Ureter (tissue), 1 donor: ENCODE results near the gene ABHD11. TPM values are rescaled to one million over a fixed set of nuclear protein-coding genes. Genes with fewer than 3 reads are reported as not detected.
"Not testable (repeated sequence)": the region's sequence is repeated elsewhere in the genome, so short reads cannot be mapped to it uniquely, and the experiment has no call there.

Experiments
- DNase-seq: peaks from one replicate; pipeline ENCODE4 v3.0.0-alpha.2; 2020; ENCODE audit warnings: low spot score
- total RNA-seq: library from RNA; stranded (reverse); gene quantifications from one replicate; pipeline ENCODE4 v1.2.4, GENCODE V29; 2023
- donor health status: DM: yes; HTN: yes; CAD: no.

Gene ABHD11
- total RNA-seq, 1 donor from 2014 or later: 47.7 TPM

GRCh38 chr7:73718905-73719805 is 19.4 kb downstream of the ABHD11 start, which contains the start of gene STX1A:
Gene STX1A (minus strand): TSS chr7:73719669. CDS start chr7:73719631, 38 bp downstream.
- DNase-seq: no peak

GRCh38 chr7:73718438-73718881 is 20.1 kb downstream of the ABHD11 start:
- no peak for DNase-seq

- DNase-seq: no peak
Observed at GRCh38 chr7:73717991-73718405, 20.6 kb downstream of the ABHD11 start.

- no peak for DNase-seq
Observed at GRCh38 chr7:73717025-73717807, 21.4 kb downstream of the ABHD11 start.

- no peak for DNase-seq
Observed at GRCh38 chr7:73716318-73716890, 22.2 kb downstream of the ABHD11 start.

GRCh38 chr7:73715648-73716317 is 22.8 kb downstream of the ABHD11 start:
- no peak for DNase-seq

GRCh38 chr7:73713319-73713718 is 25.3 kb downstream of the ABHD11 start:
- not testable (repeated sequence) for DNase-seq

- DNase-seq: no peak
Observed at GRCh38 chr7:73712773-73713172, 25.8 kb downstream of the ABHD11 start.

- DNase-seq: no peak
Observed at GRCh38 chr7:73708961-73709549, 29.5 kb downstream of the ABHD11 start.

GRCh38 chr7:73707045-73707631 is 31.5 kb downstream of the ABHD11 start:
- DNase-seq: peak; percentile 92

GRCh38 chr7:73706126-73707044 is 32.2 kb downstream of the ABHD11 start:
- DNase-seq: no peak

GRCh38 chr7:73705551-73705920 is 33.1 kb downstream of the ABHD11 start:
- DNase-seq: no peak

- DNase-seq: no peak
Observed at GRCh38 chr7:73704640-73705550, 33.7 kb downstream of the ABHD11 start.

GRCh38 chr7:73703757-73704639 is 34.6 kb downstream of the ABHD11 start:
- DNase-seq: peak; percentile 63

GRCh38 chr7:73703225-73703624 is 35.4 kb downstream of the ABHD11 start:
- no peak for DNase-seq

- DNase-seq: no peak
Observed at GRCh38 chr7:73702665-73703064, 35.9 kb downstream of the ABHD11 start.

- no peak for DNase-seq
Observed at GRCh38 chr7:73702226-73702625, 36.4 kb downstream of the ABHD11 start.
